Activated T-helper 9 cell treated with anti-CD3 and anti-CD28 coated beads, Interleukin-2, amount 50 U/mL, for 16 hours (primary cell): ENCODE measurements around the gene XRCC3.

ENCODE experiments used
- DNase-seq: peaks from one replicate; pipeline ENCODE4 v3.0.0-alpha.2; 2020; ENCODE audit warnings: low read depth

The XRCC3 gene

GRCh38 chr14:103738701-103739451 is 23.6 kb upstream of the XRCC3 start:
- DNase-seq: no peak

- DNase-seq: no peak
Measured at GRCh38 chr14:103738166-103738565, 22.9 kb upstream of the XRCC3 start.

DNA sequence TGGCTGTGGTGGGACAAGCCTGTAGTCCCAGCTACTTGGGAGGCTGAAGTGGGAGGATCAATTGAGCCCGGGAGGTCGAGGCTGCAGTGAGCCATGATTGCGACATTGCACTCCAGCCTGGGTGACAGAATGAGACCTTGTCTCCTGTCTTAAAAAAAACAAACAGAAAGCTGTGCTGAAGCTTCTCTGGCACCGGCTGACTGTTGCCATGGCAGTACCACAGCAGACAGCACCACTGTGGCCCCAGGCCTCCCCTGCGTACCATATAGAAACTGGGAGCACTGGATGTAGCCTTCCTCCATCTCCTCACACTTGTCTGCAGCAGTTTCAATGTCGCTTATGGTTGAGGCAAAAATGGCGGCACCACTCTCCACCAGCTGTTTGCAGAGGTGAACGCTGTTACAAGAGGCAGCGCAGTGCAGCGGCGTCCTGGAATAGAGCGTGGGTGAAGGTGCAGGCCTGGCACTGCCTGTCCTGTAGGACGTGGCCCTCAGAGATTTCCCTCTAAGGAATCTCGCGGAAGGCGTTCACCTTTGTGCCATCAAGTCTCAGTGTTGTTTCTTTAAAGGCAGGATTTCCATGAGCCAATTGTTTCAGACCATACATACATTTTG is 22.3 kb upstream of the XRCC3 start:
- no peak for DNase-seq

- DNase-seq: no peak
Measured at GRCh38 chr14:103736546-103737431, 21.5 kb upstream of the XRCC3 start.

DNA sequence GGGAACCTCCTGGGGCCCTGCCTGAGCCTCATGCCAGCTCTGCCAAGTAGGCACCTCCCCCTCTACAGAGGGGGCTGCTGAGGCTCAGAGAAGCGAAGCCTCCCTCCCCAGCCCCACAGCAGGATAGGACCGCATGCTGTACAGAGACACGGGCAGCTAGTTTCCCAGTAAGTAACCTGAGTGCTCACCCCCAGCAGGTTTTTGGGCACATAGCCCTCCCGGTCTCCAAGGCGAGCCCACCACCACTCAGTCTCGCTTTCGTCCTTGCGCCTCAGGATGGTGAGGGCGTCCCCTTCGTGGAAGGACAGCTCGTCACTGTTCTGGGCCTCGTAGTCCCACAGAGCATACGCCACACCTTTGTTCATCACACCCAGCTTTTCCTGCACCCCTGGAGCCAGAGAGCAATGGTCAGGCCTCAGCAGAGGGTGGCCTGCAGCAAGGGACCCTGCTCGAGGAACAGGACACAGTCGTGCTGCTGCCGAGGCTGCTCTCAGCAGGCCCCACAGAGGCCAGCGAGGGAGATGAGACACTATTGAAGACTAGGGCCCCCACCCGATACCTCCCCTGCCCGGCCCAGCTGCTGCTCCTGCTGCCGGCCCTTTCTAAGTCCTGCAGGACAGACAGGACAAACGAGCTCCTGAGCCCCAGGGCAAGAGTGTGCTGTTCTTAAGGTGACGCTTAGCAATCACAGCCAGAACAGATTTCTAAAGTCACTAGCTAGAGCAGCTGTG is 20.7 kb upstream of the XRCC3 start:
- DNase-seq: no peak

- no peak for DNase-seq
Measured at GRCh38 chr14:103735439-103735814, 20.2 kb upstream of the XRCC3 start.

DNA sequence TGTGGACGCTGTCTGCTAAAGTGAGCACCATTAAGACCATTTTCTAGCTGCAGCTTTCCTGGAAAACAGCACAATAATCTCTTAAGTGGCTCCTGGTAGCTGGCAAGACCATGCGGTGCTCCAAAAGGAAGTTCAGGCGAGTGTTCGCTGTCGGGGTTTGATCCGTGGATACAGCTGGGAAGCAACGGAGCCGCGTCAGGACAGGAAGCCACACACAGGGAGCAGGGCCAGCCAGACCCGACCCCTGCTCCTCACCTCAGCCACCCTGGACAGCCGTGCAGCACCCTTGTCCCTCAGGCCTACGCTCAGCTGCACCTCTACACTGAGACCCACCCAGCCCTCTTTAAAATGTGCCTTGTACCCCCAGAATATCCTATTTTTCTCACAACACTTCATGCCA is 19.8 kb upstream of the XRCC3 start:
- no peak for DNase-seq

DNA sequence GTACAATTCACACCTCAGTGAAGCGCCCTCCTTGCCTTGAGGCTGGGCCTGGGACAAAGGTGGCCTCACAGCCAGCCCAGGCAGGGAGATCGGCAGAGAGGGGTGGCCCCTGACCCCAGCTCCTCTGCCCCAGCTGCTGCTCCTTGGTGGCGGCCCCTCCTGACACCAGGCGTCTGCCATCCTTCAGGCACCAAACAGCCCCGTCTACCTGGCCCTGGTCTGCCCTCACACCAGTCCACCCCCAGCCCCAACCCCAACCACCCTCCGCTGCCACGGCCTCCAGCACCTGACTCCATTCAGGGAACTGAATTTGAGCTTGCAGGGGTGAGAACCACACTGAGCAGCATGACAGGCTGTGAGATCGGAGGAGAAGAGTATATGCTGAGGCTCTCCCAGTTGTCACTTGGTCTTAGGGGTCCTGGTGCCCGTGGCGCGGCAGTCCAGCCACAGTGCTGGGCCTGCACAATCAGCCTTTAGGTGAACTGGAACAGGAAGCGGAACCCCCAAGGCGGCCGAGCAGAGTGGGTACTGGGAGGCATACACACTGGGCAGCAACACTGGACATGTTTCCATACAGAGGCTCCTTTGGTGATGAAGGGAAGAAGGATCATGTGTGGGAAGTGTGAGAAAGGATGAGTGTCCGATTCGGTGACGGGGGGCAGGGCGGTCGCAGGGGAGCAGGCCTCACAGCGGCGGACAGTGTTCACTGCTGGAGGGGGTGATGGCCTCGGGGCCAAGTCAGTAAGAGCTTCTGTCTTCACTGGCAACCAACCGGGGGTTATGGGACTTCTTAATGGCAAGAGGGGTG is 19.0 kb upstream of the XRCC3 start:
- DNase-seq: no peak

DNA sequence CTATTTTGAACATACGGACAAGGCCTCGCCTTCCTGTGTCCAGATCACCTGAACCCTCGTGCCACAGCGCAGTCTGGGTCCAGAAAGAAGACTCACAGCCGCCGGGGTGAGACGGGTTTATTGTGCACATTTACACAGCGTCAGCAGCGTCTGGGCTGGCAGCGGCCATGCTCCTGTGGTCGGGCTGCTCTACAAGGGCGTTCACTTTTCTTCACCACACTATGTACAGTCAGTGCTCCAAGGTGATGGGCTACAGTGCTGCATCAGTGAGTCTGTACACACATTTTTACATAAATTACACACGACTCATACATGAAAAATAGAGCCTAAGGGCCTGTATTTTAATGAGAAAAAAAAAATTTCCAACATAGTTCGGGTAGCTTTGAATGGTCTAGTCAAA is 18.4 kb upstream of the XRCC3 start:
- no peak for DNase-seq

DNA sequence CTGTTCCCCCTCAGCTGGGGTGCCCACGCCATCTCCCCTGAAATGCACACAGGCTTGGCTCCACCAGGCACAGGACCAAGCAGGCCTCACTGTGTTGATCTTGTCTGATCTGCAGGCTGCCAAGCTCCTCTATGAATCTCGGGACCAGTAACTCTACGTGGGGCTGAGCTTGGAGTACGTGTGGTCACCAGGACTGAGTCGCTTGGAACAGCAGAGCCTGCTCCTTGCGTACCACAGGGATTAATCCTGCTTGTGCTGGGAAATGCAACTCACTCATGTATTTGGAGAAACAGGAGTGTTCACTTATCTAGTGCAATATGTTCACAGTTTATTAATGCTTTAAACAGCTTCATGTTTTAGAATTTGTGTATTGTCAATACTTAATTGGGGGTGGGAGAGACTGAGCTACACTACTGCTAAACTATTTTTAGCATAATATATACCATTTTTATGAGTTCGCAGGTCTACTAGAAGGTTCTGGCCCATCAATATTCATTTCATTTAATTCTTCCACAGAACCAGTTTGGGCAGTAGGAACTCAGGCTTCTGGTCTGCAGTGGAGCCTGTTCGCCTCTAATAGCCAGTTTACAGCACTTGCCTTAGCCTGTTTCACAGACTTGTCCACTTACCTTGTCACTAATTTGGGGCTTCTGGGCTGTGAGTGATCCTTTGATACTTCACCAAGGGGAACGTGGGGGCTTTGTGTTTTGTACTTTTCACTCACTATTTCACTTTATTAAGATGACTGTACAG is 17.8 kb upstream of the XRCC3 start:
- DNase-seq: no peak

- DNase-seq: no peak
Measured at GRCh38 chr14:103731916-103732867, 16.9 kb upstream of the XRCC3 start.

DNA sequence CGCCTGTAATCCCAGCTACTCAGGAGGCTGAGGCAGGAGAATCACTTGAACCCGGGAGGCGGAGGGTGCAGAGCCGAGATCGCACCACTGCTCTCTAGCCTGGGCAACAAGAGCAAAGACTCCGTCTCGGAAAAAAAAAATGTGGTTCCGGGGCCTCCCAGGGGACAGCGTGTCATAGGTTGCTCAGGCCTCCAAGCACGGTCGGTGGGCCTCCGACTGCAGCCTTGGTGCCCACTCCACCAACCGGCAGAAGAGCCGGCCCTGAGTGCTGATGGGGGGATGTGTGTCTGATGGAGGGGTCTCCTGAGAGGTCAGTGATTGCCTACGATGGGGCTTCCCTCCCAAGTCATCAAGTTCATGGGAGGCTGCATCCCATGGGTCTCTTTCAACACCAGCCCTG is 16.2 kb upstream of the XRCC3 start:
- no peak for DNase-seq

DNA sequence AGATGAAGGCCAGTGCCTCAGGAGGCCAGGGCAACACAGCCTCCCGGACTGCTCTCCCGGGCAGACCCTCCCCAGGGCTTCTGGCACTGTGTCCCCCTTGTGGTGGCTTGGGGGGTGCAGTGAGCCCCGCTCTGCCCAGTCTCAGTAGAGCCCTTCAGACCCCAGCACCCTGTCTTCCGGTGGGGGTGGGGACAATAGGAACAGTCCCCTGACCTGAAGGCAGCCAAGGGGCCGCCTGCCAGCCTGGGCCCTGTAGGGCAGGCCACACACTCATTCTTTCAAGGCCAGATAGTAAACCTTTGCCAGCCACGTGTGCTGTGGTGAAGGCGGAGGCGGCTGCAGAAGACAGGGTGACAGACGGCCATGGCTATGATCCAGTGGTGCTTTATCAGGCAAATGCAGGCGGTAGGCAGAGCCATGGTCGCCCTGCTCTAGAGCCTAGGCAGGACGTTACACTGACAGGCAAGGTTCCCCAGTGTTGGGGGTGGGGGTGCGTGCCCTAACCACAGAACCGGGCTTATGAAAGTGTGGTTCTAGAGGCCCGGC is 15.3 kb upstream of the XRCC3 start:
- DNase-seq: no peak

GRCh38 chr14:103729496-103730448 is 14.5 kb upstream of the XRCC3 start:
- DNase-seq: no peak

GRCh38 chr14:103728721-103729120 is 13.5 kb upstream of the XRCC3 start:
- DNase-seq: no peak

- DNase-seq: no peak
Measured at GRCh38 chr14:103728141-103728540, 12.9 kb upstream of the XRCC3 start.

DNA sequence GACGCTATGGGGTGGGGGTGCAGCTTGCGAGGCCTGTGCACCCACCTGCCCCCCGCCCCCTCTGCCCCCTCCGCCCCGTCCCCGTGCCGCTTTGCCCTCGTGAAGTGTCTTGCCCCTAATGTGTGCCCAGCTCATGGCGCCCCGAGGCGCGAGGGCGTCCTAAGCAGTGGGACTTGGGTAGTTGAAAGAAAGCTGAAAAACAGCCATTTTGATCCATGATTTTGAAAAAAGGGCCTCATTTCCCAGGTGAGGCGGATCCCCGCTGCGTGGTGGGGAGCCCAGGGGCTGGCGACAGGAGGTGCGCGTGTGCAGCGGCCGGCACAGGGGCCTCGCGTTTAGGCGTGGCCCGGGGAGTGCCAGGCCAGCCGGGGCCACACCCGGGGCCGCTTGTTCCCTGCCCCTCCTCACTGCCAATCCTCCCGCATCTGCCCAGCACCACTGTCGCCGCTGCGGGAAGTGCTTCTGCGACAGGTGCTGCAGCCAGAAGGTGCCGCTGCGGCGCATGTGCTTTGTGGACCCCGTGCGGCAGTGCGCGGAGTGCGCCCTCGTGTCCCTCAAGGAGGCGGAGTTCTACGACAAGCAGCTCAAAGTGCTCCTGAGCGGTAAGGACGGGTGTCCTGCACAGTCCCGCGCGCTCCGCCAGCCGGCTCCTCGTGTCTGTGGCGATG is 12.2 kb upstream of the XRCC3 start:
- DNase-seq: no peak

DNA sequence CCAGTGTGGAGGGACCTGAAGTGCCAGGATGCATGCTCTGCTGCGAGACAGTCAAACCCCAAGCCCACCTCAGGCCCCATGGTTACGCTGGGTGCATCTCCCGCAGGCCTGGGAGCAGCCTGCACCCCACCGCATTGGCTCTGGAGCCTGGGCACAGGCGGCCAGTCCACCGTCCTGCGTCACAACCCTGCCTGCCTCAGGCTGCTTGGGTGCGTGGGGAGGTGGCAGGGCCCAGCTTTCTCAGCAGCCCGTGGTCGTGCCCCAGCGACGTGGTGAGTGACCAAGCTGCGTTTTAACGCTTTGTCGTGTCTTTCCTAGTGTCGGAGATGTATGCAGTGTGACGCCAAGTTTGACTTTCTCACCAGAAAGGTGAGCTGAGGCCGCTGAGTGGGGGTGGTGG is 11.2 kb upstream of the XRCC3 start:
- no peak for DNase-seq
